ENCODE results near the gene SIAH2. TPM values are rescaled to one million over a fixed set of nuclear protein-coding genes. Genes with fewer than 3 reads are reported as not detected.
A peak's percentile ranks its signal among the peaks of the same experiment; 100 is the strongest.

The SIAH2 gene, protein sequence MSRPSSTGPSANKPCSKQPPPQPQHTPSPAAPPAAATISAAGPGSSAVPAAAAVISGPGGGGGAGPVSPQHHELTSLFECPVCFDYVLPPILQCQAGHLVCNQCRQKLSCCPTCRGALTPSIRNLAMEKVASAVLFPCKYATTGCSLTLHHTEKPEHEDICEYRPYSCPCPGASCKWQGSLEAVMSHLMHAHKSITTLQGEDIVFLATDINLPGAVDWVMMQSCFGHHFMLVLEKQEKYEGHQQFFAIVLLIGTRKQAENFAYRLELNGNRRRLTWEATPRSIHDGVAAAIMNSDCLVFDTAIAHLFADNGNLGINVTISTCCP
- 10 to 100 TPM; 10.2 to 13.6 (median 11.7) TPM for total RNA-seq
- polyA plus RNA-seq = 10 to 100 TPM in 2 of 3 donors, 1 to 10 TPM in 1; 8.8 to 15.2 (median 13.8) TPM
- long read RNA-seq, donor 1, transcript SIAH2-201 (2 exons, 2,517 nt) = major isoform, 14 of 15 reads
- long read RNA-seq, donor 1, partial matches to known transcripts = 1 of 15 reads
- long read RNA-seq, donor 1, other reads (novel, unspliced or antisense) = 0 of 15 reads
- long read RNA-seq, donor 2, transcript SIAH2-201 (2 exons, 2,517 nt) = major isoform, 60 of 69 reads
- long read RNA-seq, donor 2, partial matches to known transcripts = 6 of 69 reads
- long read RNA-seq, donor 2, other reads (novel, unspliced or antisense) = 3 of 69 reads

DNA sequence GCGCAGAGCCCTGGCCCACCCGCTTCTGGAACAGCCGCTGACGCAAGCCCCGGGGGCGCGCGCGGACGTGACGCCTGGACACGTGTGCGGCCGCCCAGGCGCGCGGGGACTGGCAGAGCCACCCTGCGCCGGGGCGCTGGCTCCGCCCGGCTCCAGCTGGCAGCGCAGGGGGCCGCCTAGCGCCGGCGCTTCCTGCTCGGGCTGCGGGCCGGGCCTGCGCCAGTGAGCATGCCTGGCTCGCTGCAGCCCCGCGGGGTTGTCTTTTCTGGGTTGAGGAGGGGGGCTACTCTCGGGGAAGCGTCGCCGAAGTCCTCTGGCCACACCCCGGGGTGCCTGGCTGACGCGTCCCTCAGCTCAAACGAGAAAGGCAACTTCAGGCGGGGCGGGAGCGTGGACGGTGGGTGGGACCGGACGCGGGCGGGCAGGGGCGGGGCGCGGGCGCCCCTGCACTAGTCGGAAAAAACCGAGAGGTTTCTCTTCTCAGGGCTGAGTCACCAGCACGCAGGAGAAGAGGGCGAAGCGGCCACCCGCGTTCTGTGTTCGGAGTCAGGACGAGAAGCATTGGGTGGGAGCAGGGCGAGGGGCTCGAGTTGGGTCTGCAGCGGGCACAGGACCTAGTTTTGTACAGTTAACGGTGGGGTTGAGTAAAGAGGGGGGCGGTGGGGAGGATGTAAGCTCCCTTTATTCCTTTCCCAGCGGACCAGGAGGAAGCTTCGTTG lies at the start of gene SIAH2:
Gene SIAH2, minus strand, starts transcription at position 48 of the 719 bp plus-strand sequence. CDS start 320 bp downstream, outside the sequence.
- no peak for TF ChIP-seq CTCF (IDR thresholded peaks at IDR 0.05)
- peaks cover 30% of the 10 kb centered on the region for H3K4me1 ChIP-seq
- H3K9me3 ChIP-seq = no peaks in the 10 kb centered on the region
- peak within 1 kb of the TSS; percentile 90 for H3K4me3 ChIP-seq
- WGBS, 3 donors = 1% methylated on average over 36 to 70 of the region's 70 CpGs
- ATAC-seq = peak; percentile 90 to 95 (median 93)
- intact Hi-C loops (cut with DNase I) = loop anchor here in 1 of 2 donors (5.0 to 10.0 kb wide), 3 partner anchors 61 to 216 kb away; partner anchors contain the start of genes EIF2A, ERICH6, SELENOT and SERP1
- no peaks in the 10 kb centered on the region for H3K27me3 ChIP-seq (ENCODE audit: insufficient read depth in 3 of 3, low read length in 2 of 3)
- DNase-seq = peak; percentile 94 to 95
- H3K36me3 ChIP-seq (ENCODE audit: insufficient read depth in 1 of 2, low read depth in 1 of 2) = no peaks in the 10 kb centered on the region
- H3K27ac ChIP-seq = peak within 1 kb of the TSS; percentile 95

DNA sequence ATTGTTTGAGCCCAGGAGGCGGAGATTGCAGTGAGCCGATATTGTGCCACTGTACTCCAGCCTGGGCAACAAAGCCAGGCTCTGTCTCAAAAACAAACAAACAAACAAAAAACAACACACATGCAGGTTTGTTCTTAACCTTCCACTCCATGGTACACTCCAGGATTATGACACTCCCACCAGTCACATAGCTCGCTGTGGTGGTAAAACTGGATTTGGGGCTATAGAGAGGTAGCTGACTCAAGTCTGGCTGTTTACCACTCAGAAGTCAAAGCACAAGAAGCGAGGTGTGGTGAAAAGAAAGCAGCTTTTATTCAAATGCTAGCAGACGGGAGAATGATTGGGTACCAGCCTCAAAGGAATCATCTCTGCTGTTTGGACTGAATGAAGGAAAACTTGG lies 49.0 kb upstream of the SIAH2 start:
- intact Hi-C loops (cut with DNase I) = no loop called here
- no peak overlapping the region for H3K27ac ChIP-seq
- DNase-seq (no peak), ATAC-seq (no peak)
- no peak overlapping the region for H3K4me3 ChIP-seq
- H3K36me3 ChIP-seq (ENCODE audit: insufficient read depth in 1 of 2, low read depth in 1 of 2) = no peaks in the 10 kb centered on the region
- H3K27me3 ChIP-seq (ENCODE audit: insufficient read depth in 3 of 3, low read length in 2 of 3) = peaks cover 0 to 2% (median 1%) of the 10 kb centered on the region in 3 donors
- TF ChIP-seq CTCF (IDR thresholded peaks at IDR 0.05) = no peak
- H3K9me3 ChIP-seq = no peaks in the 10 kb centered on the region
- WGBS, 3 donors = 75 to 88% (median 82%) methylated on average over 5 of the region's 5 CpGs
- H3K4me1 ChIP-seq = no peaks in the 10 kb centered on the region

DNA sequence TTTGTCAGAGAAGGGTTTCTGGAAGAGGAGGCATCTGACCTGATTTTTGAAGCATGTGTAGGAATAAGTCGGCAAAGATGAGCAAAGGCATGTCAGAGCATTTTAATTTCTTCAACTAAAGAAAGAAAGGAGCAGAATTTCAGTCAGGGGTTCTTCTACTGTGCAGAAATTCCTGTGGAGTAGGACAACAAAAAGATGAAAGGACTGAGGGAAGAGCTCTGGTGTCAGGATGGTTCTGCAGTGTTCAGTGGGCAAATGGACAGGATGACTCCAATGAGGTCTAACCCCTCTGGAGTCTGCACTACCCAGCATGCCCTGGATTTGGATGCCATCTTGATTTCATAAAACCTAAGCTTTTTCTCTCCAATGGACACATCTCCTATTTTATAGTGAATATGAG lies 47.7 kb upstream of the SIAH2 start:
- Histone ChIP-seq H3K9me3 (no peaks in the 10 kb centered on the region), H3K27me3 (ENCODE audit: insufficient read depth in 3 of 3, low read length in 2 of 3) (peaks cover 0 to 2% (median 1%) of the 10 kb centered on the region in 3 donors), H3K4me3 (no peak overlapping the region), H3K36me3 (ENCODE audit: insufficient read depth in 1 of 2, low read depth in 1 of 2) (no peaks in the 10 kb centered on the region), H3K4me1 (no peaks in the 10 kb centered on the region), H3K27ac (no peak overlapping the region)
- DNase-seq = no peak
- no peak for ATAC-seq
- WGBS, 3 donors = 85 to 96% (median 93%) methylated on average over 1 of the region's 1 CpG
- intact Hi-C loops (cut with DNase I) = no loop called here
- no peak for TF ChIP-seq CTCF (IDR thresholded peaks at IDR 0.05)

GRCh38 chr3:150806185-150806835 lies 43.3 kb upstream of the SIAH2 start:
- no peak for ATAC-seq
- H3K27me3 ChIP-seq (ENCODE audit: insufficient read depth in 3 of 3, low read length in 2 of 3) = peaks cover 0 to 4% (median 0%) of the 10 kb centered on the region in 3 donors
- no peak for TF ChIP-seq CTCF (IDR thresholded peaks at IDR 0.05)
- H3K4me3 ChIP-seq = no peak overlapping the region
- no peaks in the 10 kb centered on the region for H3K9me3 ChIP-seq
- WGBS, 3 donors = 54 to 66% (median 64%) methylated on average over 5 of the region's 5 CpGs
- H3K36me3 ChIP-seq (ENCODE audit: insufficient read depth in 1 of 2, low read depth in 1 of 2) = no peaks in the 10 kb centered on the region
- no peaks in the 10 kb centered on the region for H3K4me1 ChIP-seq
- intact Hi-C loops (cut with DNase I) = no loop called here
- DNase-seq = no peak
- no peak overlapping the region for H3K27ac ChIP-seq

Data from psoas muscle (tissue), 8 donors.